Glomerular visceral epithelial cell (primary cell): ENCODE measurements around the gene TBXAS1.
"Not testable (repeated sequence)": the region's sequence is repeated elsewhere in the genome, so short reads cannot be mapped to it uniquely, and the experiment has no call there.

Experiments
- DNase-seq: peaks from one replicate; pipeline ENCODE4 v3.0.0-alpha.2; 2016; ENCODE audit errors: extremely low spot score

The TBXAS1 gene

DNA sequence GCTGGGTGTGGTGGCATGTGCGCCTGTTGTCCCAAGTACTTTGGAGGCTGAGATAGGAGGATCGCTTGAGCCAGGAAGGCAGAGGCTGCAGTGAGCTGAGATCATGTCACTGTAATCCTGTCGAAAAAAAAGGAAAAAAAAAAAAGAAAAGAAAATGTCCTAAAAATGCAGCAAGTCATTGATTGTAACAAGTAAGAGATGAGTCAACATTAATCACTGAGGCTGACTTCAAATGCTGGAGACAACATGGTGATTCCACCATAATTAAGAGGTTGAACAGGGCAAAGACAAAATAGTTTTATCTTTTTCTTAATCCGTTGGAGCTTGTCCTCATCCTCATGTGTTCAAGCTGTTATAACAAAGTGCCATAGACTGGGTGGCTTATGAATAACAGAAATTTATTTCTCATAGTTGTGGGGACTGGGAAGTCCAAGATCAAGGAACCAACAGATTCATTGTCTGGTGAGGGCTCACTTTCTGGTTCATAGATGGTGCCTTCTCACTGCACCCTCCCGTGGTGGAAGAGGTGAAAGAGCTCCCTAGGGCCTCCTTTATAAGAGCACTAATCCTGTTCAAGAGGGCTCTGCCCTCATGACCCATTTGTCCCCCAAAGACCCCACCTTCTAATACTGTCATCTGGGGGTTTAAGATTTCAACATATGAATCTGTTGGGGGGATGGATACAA lies 60.3 kb downstream of the TBXAS1 start:
- DNase-seq = no peak

- DNase-seq = no peak
Observed at GRCh38 chr7:139893461-139893860, 64.4 kb downstream of the TBXAS1 start.

DNA sequence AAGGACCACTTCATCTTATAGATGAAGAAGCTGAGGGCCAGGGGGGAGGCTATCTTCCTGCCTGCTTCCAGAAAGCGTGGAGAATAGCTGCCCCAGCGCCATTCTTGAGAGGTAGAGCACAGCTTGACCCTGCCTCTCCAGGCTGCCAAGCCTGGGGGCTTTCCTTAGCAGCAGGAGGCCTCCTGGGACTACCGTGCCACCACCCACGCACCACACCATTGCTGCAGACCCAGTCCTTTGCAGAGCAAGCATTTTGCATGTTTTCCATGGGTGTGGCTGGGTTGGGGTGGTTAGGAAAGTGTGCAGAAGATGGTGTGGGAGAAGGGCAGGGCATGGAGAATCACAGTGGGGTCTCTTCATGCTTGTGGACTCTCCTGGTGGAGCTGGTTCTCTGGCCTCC lies 64.9 kb downstream of the TBXAS1 start:
- no peak for DNase-seq

- no peak for DNase-seq
Observed at GRCh38 chr7:139895141-139895829, 66.2 kb downstream of the TBXAS1 start.

GRCh38 chr7:139896288-139896687 lies 67.2 kb downstream of the TBXAS1 start:
- no peak for DNase-seq

DNA sequence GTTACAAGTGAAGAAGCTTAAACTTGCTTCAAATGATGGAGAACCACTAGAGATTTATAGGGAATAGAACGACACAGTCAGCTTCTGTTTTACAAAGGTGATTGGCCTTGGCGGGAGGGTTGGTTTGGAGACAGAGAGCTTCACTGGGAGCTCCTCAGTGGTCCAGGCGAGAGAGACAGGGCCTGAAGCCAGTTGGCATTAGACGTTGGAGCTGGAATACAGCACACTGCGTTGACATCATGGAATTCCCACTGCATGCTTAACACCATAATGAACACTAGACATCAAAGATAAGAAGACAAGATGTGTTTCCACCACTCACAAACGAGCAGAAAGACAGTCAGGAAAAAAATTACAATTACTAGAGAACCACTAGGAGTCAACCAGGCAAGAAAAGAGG lies 67.8 kb downstream of the TBXAS1 start:
- DNase-seq = no peak

- no peak for DNase-seq
Observed at GRCh38 chr7:139897422-139898090, 68.5 kb downstream of the TBXAS1 start.

- DNase-seq = no peak
Observed at GRCh38 chr7:139898483-139898882, 69.4 kb downstream of the TBXAS1 start.

GRCh38 chr7:139899328-139899955 lies 70.4 kb downstream of the TBXAS1 start:
- peak; percentile 59 for DNase-seq

- DNase-seq = no peak
Observed at GRCh38 chr7:139900326-139900725, 71.3 kb downstream of the TBXAS1 start.

- DNase-seq = no peak
Observed at GRCh38 chr7:139901056-139901795, 72.2 kb downstream of the TBXAS1 start.

DNA sequence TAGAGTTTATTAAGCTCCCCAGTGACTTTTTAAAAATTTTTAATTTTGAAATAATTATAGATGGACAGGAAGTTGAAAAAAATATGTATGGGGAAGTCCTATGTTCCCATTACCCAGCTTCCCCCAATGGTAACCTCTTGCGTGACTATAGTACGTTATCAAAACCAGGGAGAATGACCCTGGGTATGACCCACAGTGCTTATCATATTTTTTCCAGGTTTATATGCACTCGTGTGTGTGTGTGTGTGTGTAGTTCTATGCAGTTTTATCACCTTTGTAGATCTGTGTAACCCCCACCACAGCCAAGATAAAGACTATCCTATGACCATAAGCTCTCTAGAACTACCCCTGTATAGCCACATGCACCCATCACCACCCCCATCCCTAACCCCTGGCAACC lies 72.8 kb downstream of the TBXAS1 start:
- DNase-seq = no peak

- DNase-seq = no peak
Observed at GRCh38 chr7:139902436-139903102, 73.5 kb downstream of the TBXAS1 start.

- DNase-seq = not testable (repeated sequence)
Observed at GRCh38 chr7:139903103-139903477, 74.0 kb downstream of the TBXAS1 start.

GRCh38 chr7:139906879-139907278 lies 77.8 kb downstream of the TBXAS1 start:
- DNase-seq = no peak

DNA sequence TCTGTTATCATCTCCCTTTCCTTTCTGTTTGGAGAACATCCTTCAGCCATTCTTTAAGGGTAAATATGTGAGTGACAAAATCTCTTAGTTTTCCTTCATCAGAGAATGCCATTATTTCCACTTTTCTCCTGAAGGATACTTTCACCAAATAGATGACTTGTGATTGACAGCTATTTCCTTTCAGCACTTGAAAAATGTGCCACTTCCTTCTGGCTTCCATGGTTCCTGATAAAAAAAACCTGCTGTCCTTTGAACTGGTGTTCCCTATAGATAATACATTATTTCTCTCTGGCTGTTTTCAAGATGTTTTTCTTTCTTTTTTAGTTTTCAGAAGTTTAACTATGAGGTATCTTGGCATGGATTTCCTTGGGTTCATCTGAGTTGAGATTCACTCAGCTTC lies 79.7 kb downstream of the TBXAS1 start:
- no peak for DNase-seq

DNA sequence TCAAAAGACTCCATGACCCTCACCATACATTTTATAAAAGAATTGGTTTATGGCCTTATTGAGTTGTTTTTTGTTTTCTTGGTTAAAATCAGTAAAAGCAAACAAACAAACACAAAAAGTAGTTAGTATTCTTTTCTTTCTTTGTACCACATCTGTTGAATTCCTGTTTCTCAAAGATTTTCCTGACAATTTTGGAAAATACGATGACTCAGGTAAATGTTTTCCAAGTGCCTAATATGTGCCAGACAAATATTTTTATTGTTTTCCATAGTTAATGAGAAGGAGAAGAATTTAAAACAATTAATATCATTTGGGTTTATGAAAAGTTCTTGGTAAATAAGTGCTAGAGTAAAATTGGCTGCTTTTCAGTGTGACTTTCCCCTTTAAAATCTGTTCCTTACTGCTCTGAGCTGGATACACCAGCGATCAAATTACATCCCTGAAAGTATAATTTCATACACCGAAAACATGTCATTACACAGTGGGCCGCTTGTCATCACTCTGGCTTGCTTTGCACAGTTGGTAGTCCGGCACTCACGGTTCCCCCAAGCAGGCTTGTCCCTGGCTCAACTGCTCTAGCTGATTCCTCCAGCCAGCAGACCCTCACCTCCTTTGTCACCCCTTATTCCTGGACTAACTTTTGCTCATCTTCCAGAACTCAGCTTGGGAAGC lies 80.5 kb downstream of the TBXAS1 start:
- no peak for DNase-seq

DNA sequence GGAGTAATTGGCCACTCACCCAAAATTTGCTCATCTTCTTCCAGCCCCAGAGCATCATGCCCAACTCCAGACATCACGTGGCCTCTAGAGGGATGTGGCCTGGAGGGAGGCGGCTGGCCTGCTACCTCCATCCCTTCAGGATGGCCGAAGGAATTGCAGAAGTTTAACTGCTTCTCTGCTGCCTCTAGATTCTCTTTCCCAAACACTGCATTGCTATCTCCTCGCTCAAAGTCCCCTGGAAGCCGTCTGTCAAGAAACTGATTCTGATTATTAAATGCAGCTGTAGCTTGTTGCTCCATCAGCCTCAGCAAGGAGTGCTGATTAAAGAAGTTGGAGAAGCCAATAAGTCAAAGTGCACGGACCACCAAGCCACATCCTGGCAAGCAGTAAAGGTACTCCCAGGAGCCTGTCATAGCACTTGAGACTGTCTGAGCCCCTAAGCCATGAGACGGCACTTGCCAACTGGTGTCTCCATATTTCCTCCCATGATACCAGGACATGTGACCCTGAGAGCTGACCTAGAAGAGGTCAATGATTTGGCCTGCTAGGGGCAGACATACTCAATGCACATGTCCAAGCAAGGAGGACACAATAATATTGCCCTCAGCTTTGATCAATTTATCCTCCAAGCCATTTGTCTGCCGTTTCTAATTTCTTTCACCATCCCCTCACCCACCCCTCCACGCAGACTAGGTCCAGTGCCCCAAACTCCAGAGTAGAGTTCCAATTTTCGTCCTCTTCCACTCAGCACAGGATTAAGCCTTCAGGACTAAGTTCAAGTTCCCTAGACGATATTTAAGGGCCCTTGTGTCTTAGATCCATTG lies 84.2 kb downstream of the TBXAS1 start:
- no peak for DNase-seq

- DNase-seq = no peak
Observed at GRCh38 chr7:139913845-139914135, 84.7 kb downstream of the TBXAS1 start.
